ENCODE measurements around the gene ATP10A. TPM values are rescaled to one million over a fixed set of nuclear protein-coding genes. Genes with fewer than 3 reads are reported as not detected.
"Not testable (repeated sequence)": the region's sequence is repeated elsewhere in the genome, so short reads cannot be mapped to it uniquely, and the experiment has no call there.

Gene ATP10A
- total RNA-seq, 2 donors from 2014 or later, result 16.6 to 44.6 TPM

- ATAC-seq, result no peak
- no peak for DNase-seq (ENCODE audit: low spot score in 2 of 2)
- Mint-ChIP-seq H3K27ac (no peak overlapping the region), H3K36me3 (peaks cover under 1% of the 10 kb centered on the region in 2 donors), H3K9me3 (no peaks in the 10 kb centered on the region)
Measured at GRCh38 chr15:25866874-25867273, 3.7 kb upstream of the ATP10A start.

DNA sequence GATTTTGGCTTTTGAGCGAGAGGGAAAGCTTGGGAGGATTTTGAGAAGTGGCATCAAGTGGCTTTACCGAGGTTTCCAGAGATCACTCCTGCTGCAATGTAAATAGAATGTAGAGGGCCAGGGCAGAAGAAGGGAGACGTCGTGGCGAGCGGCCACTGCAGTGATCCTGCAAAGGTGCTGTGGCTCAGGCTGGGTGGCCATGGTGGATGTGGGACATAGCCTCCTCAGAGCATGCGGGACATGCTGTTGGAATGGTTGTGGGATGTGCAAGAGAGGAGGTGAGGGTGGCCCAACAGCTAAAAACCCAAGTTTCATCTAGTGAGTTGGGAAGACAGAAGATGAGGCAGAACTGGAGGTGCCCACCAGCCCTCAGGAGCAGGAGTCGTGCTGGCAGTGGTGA lies 3.1 kb upstream of the ATP10A start:
- ATAC-seq, result no peak

DNA sequence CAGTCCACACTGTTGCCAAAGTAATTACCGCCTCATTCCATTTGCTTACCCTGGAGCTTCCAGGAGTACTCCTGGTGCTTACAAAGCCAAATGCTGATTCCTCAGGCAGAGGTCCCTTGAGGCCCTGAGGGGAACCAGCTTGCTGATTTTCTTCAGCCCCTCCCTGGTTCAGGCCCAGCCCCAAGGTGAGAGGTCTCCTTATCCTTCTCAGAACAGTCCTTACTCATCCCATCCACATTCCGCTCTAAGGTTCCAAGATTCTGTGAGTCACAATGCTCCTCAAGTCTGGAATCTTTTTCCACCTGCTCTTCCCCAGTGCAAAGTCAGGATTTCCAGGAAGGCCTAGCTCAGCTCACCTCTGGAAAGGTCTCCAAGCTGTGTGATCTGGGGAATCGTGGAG lies 1.8 kb upstream of the ATP10A start:
- Mint-ChIP-seq H3K9me3 (no peaks in the 10 kb centered on the region), H3K36me3 (peaks cover 20% of the 10 kb centered on the region in 2 donors), H3K27ac (no peak overlapping the region)
- no peak for ATAC-seq
- no peak for DNase-seq (ENCODE audit: low spot score in 2 of 2)

More for the DNA sequence above, 3.1 kb upstream of the ATP10A start:
- Mint-ChIP-seq H3K9me3 (no peaks in the 10 kb centered on the region), H3K36me3 (peaks cover 7% of the 10 kb centered on the region in 2 donors), H3K27ac (no peak overlapping the region)
- no peak for DNase-seq (ENCODE audit: low spot score in 2 of 2)

- no peak for ATAC-seq
- no peaks in the 10 kb centered on the region for H3K9me3 Mint-ChIP-seq
- H3K36me3 Mint-ChIP-seq, result peaks cover 23 to 24% of the 10 kb centered on the region in 2 donors
- DNase-seq (ENCODE audit: low spot score in 2 of 2), result no peak
- peak overlapping the region; percentile 80 to 90 for H3K27ac Mint-ChIP-seq
Measured at GRCh38 chr15:25863968-25864580, 947 bp upstream of the ATP10A start.

- Mint-ChIP-seq H3K9me3 (no peaks in the 10 kb centered on the region), H3K36me3 (peaks cover 32 to 33% of the 10 kb centered on the region in 2 donors), H3K27ac (peak overlapping the region; percentile 97 to 98)
- ATAC-seq, result peak; percentile 51 to 54
- peak in 1 of 2 donors; percentile 70 for DNase-seq (ENCODE audit: low spot score in 2 of 2)
Measured at GRCh38 chr15:25862472-25863110, 536 bp downstream of the ATP10A start.

DNA sequence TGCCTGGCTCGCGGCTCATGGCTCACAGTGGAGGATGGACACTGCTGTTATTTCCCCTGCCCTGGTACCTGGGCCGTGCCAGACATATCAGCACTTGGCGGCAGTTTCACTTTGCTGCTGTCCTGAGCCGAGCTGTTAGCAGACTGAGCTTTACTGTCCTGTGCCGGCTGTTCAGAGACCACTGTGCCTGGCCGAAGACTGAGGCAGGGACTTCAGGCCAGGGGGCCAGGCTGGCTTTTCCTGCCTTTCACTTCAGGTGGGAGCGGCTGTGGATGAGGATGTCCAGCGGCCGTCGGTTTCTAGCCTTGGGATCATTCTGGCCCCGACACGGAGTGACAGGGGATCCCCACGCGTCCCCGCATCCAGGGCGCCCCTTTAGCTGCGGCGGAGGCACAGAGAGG lies 1.1 kb downstream of the ATP10A start:
- H3K27ac Mint-ChIP-seq, result peak overlapping the region; percentile 97 to 98
- no peaks in the 10 kb centered on the region for H3K9me3 Mint-ChIP-seq
- ATAC-seq, result peak; percentile 17 to 51
- no peak for DNase-seq (ENCODE audit: low spot score in 2 of 2)
- peaks cover 33 to 37% of the 10 kb centered on the region in 2 donors for H3K36me3 Mint-ChIP-seq

DNA sequence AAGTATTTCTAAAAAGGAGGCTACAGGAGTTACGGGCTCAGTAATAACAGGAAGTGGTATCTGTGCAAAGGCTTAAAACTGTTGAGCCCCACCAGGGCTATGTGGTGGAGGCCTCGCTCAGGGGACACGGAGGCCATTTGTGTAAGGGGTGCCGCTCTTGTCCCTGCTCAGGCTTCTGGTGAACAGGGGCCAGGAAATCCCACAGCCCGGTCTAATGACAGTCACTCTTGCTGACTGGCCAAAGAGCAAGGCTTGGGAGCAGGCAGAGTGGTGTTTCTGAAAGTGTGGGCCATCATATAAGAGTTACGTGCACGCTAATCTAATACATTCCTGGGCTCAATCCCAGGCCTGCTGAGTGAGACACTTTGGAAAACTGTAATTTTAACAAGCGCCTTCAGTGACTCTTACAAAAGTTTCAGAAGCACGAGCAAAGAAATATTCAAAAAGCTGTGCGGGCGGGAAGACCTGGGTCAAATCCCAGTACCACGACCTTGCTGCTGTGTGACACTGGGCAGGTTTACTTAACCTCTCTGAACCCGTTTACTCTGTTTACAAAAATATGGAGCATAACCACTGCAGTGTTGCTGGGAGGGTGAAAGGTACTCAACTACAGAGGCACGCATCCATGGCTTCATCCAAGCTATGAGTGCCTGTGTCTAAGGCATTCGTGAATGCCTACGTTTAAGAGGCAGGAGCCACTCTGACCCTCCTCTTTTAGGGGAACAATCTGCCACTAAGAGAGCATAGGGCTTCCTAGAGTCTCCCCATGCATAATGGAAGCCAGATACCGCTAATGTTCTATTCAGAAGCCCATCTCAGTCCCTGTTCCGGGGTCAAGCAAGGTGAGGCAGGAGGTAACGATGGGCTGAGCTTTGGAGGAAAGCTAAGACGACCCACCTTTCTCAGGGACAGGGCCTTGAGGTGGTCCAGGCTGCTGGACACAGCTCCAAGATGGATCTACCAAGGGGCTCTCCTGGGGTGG lies 2.0 kb downstream of the ATP10A start:
- peak overlapping the region; percentile 97 to 98 for H3K27ac Mint-ChIP-seq
- ATAC-seq, result peak; percentile 30 to 34
- peaks cover 0 to 6% of the 10 kb centered on the region in 2 donors for H3K9me3 Mint-ChIP-seq
- no peak for DNase-seq (ENCODE audit: low spot score in 2 of 2)
- H3K36me3 Mint-ChIP-seq, result peaks cover 41 to 46% of the 10 kb centered on the region in 2 donors

DNA sequence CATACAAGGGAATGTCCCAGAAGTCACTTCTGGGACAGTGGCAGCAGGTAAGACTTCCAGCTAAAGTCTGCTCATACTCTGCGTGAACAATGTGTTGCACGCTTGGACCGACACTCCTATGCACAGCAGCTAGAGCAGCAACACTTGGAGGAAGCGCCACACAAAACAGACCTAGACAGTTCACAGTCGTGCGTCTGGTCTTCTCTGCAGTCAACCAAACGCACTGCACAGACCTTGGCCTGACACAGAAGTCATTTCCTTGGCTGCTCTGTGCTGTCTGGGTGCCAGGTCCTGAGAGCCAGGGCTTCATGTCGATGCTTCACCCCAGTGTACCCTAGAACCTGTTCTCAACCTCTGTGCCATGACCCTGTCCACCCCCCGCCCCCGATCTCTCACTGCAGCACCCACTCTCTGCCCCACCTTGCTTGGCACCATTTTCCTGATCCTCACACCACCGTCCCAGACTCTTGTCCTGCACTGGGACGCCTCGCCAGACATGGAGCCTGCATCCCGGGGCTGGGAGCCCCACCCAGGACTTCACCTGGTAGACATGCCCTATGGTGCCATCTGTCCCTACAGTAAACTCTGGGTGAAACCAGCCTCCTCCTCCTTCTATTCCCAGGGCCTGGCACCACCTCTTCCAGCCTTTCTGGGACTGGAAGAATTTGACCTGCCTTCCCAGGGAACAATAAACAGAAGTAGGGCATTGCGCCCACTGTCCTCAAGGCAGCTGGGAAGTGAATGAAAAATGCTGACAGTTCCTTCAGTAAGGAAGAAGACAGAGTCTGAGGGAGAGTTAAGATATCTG lies 3.1 kb downstream of the ATP10A start:
- peak; percentile 30 to 63 for ATAC-seq
- no peak for DNase-seq (ENCODE audit: low spot score in 2 of 2)
- H3K36me3 Mint-ChIP-seq, result peaks cover 45 to 58% of the 10 kb centered on the region in 2 donors
- peak overlapping the region; percentile 97 to 98 for H3K27ac Mint-ChIP-seq
- peaks cover 0 to 11% of the 10 kb centered on the region in 2 donors for H3K9me3 Mint-ChIP-seq

DNA sequence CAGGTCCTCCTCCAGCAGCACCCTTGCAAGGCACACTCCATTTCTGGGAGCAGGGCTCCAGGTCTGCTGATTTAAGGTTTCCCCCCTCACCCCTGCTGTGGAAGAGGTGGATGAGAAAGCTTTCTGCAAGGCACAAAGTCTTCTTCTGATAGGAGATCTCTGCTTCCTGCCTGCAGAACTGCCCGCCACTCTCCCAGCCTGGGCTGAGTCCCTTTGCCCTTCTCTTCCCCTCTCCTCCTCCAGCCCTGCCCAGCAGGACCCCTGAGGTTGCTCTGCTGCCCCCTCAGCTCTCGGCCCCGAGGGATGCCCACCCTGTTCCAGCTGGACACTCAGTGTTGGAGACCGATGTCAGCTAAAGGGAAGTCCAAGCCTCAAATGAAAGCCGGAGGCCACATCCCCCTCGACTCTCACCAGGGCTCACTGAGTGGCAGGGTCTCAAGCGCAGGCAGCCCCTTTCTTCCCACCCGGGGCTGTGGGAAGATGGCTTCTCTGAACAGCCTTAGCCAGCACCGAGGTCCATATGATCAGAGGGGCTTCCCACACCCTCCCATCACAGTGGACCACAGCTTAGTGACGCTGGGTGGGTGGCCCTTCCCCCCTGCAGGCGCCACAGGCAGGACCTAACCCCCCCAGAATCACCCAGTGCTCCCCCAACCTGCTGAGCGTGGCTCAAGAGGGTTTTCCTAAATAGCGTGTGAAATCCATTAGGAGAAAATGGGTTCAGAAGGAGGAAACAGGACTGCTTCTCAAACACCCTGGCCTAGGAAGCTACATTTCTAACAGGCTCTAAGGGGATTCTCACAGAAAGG lies 4.0 kb downstream of the ATP10A start:
- Mint-ChIP-seq H3K9me3 (peaks cover 0 to 11% of the 10 kb centered on the region in 2 donors), H3K36me3 (peaks cover 51 to 65% of the 10 kb centered on the region in 2 donors), H3K27ac (peak overlapping the region; percentile 97 to 98)
- DNase-seq (ENCODE audit: low spot score in 2 of 2), result no peak
- no peak for ATAC-seq

- ATAC-seq; DNase-seq (ENCODE audit: low spot score in 2 of 2): not testable (repeated sequence)
- peak overlapping the region; percentile 47 to 67 for H3K27ac Mint-ChIP-seq
- peaks cover 0 to 11% of the 10 kb centered on the region in 2 donors for H3K9me3 Mint-ChIP-seq
- H3K36me3 Mint-ChIP-seq, result peaks cover 43 to 63% of the 10 kb centered on the region in 2 donors
Measured at GRCh38 chr15:25856059-25856458, 7.1 kb downstream of the ATP10A start.

DNA sequence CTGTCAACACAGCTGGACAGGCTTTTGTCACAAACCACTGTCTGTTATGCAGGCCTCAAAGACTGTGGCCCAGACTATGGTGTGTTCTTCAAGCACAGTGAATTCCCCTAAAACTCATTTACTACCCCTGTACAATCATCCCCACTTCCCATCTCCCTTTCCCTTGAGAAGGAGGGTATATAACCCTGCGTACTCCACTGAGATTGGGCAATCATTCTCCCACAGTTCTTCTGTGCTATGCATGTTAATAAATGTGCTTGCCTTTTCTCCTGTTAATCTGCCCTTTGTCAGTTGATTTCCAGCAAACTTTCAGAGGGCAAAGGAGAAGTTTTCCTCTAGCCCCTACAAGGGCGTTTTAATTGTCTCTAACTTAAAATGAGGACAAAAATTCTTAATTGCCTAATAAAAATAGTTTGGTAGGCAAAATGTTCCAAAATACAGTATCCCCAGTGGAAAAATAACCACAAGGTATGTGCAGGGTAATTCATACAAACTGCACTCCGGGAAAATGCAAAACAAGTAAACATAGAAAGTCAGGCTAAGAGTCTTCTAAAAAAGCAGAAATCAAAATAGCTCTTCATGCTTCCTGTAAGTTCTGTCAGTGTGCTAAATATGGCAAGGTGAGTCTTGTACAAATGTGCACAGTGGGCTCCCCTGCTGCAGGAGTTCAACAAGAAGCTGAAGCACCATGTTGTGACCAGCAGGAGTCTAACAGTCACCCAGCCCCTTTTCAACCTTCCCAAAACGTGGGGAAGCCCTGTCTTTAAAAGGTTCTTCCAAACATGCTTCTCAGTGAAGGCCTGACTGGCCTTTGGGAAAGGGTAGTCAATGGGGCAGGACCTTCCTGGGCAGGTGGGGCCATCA lies 10.2 kb downstream of the ATP10A start:
- Mint-ChIP-seq H3K9me3 (peaks cover 0 to 11% of the 10 kb centered on the region in 2 donors), H3K36me3 (peaks cover 20 to 41% of the 10 kb centered on the region in 2 donors), H3K27ac (peak overlapping the region; percentile 95 to 96)
- ATAC-seq (peak in 1 of 2 donors; percentile 8), DNase-seq (ENCODE audit: low spot score in 2 of 2) (no peak)

DNA sequence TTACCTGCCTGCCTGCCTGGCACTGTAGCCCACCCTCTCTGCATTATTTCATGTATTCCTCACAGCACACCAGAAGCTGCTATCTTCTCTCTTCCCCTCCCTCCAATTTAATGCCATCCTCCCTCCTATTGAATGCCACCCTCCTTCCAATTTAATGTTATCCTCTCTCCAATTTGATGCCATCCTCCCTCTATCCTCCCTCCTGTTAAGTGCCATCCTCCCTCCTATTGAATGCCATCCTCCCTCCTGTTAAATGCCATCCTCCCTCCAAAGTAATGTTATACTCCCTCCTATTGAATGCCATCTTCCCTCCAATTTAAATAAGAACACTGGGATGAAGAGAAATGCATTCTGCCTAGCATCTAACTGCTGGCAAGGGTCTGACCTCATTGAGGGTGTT lies 11.1 kb downstream of the ATP10A start:
- peak overlapping the region; percentile 95 to 96 for H3K27ac Mint-ChIP-seq
- H3K36me3 Mint-ChIP-seq, result peaks cover 21 to 33% of the 10 kb centered on the region in 2 donors
- no peak for ATAC-seq
- DNase-seq (ENCODE audit: low spot score in 2 of 2), result no peak
- peaks cover 0 to 11% of the 10 kb centered on the region in 2 donors for H3K9me3 Mint-ChIP-seq

DNA sequence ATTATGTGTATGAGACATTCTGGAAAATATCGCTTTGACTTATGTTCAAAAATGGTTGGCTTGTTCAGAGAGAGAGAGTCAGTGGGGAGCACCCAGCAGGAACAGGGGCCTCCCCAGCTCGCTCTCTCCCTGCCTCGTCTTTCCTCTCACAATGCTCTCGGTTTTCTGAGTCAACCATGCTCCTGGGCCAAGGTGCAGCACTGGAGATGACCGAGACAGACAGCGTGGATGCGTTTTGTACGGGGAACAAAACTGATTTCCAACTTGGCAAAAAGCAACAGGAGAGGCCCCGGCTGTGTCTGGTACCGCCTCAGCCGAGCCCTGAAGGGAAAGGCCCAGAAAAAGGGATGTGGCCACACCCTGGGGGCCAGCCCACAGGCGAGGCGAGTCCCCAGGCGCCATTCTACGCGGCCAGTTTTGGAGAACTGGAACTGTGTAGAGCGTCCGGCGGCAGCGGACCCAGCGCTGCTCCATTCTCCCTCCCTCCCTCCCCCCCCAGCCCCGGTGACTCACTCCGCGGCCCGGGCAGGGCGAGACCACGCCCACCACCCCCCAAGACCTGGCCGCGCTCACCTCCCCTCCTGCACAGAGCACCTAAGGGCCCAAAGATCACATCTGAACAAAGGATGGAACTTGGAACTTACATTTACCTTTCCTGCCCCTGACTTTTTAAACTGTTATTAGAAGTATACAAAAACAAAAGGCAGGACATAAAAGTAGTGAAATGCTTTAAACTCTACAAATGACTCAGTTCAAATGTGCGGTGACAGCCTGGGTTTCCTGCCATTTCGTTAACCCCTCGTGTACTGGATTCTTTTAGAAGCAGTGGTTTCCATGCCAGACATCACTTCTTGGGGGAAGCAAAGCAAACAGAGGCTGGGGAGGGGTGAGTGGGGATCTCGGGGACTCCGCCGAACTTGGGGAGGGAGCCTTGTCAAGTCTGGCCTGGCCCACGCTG lies 12.7 kb downstream of the ATP10A start:
- peaks cover 2 to 7% of the 10 kb centered on the region in 2 donors for H3K9me3 Mint-ChIP-seq
- H3K27ac Mint-ChIP-seq, result peak overlapping the region; percentile 95 to 100
- ATAC-seq, result peak; percentile 78 to 84
- peak; percentile 72 to 86 for DNase-seq (ENCODE audit: low spot score in 2 of 2)
- H3K36me3 Mint-ChIP-seq, result peaks cover 18 to 29% of the 10 kb centered on the region in 2 donors

Measured in activated naive CD4-positive, alpha-beta T cell treated with anti-CD3 and anti-CD28 coated beads, Interleukin-2, amount 50 U/mL, for 72 hours (primary cell).